Omental fat pad (tissue), 4 donors: ENCODE results near the gene GMCL1. TPM values are rescaled to one million over a fixed set of nuclear protein-coding genes. Genes with fewer than 3 reads are reported as not detected.

ENCODE experiments used
- ATAC-seq: fragments of 150-250 bp; one replicate; pipeline ENCODE4 v1.9.1; 2016; ENCODE audit warnings: mild to moderate bottlenecking, moderate library complexity; ENCODE audit not compliant: low FRiP score
- DNase-seq: peaks from one replicate; pipeline ENCODE4 v3.0.0-alpha.2; 2019; ENCODE audit warnings: low spot score
- CTCF ChIP-seq, 3 donors: fragments of 450-650 bp; IDR thresholded peaks; one replicate each; pipeline ENCODE4 v1.5.1; 2016 to 2017; ENCODE audit warnings: antibody characterized with exemption in 3 of 3, mild to moderate bottlenecking in 3 of 3, moderate library complexity in 2 of 3
- total RNA-seq, 4 donors: library from RNA; depleted of rRNA; stranded (reverse); fragments of >200 nt; gene quantifications; one replicate each; pipeline ENCODE4 v1.1.0, GENCODE V29; 2016

GMCL1 gene, protein sequence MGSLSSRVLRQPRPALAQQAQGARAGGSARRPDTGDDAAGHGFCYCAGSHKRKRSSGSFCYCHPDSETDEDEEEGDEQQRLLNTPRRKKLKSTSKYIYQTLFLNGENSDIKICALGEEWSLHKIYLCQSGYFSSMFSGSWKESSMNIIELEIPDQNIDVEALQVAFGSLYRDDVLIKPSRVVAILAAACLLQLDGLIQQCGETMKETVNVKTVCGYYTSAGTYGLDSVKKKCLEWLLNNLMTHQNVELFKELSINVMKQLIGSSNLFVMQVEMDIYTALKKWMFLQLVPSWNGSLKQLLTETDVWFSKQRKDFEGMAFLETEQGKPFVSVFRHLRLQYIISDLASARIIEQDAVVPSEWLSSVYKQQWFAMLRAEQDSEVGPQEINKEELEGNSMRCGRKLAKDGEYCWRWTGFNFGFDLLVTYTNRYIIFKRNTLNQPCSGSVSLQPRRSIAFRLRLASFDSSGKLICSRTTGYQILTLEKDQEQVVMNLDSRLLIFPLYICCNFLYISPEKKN
- total RNA-seq = 10 to 100 TPM in 3 of 4 donors, 1 to 10 TPM in 1; 9.7 to 41.7 (median 20.4) TPM

GRCh38 chr2:69829256-69830044 is at the start of gene GMCL1:
TSS of gene GMCL1 (plus strand) at chr2:69829660. CDS start at chr2:69829893, 233 bp downstream.
- no peak for TF ChIP-seq CTCF (IDR thresholded peaks at IDR 0.05)
- ATAC-seq (peak; percentile 97), DNase-seq (peak; percentile 93)

GRCh38 chr2:69780921-69781320 is 48.5 kb upstream of the GMCL1 start:
- ATAC-seq (no peak), DNase-seq (no peak)
- TF ChIP-seq CTCF (IDR thresholded peaks at IDR 0.05) = no peak

- ATAC-seq = no peak
- TF ChIP-seq CTCF (IDR thresholded peaks at IDR 0.05) = no peak
- DNase-seq = no peak
These were observed 47.9 kb upstream of the GMCL1 start for GRCh38 chr2:69781321-69782248.

DNA sequence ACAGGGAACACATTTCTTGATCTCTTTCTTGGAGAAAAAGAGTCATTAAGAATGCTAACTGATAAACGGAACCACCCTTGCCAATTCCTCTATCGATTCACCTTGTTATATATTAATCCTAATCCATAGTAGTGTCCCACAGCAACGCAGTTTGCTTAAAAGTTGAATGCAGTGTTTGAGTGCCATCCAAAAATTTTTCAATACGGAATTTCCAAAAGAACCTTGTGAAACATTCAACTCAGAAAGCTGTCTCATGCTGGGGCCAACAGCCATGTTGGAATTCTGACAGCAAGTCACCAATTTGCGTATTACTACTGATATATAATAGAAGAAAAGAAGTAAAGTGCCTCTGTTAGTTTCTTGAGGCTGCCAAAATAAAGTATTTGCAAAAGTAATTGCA is 45.2 kb upstream of the GMCL1 start:
- no peak for ATAC-seq
- no peak for TF ChIP-seq CTCF (IDR thresholded peaks at IDR 0.05)
- DNase-seq = no peak

DNA sequence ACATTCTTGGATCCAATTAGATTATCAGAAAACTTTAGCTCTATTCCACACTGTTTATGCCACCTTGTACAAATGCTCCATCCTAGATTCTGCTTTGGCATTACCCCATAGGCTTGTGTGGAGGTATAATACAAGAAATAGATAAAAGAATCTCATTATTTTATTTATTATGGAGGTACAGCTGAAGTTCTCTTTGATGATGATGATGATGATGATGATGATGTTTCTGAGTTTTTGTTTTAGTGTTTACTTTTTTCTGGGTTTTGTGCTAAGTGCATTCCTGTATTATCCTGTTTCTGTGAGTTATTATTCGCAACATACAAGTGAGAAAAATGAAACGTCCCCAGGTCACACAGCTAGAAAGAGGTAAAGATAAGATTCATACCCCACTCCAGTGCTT is 44.1 kb upstream of the GMCL1 start:
- ATAC-seq = no peak
- TF ChIP-seq CTCF (IDR thresholded peaks at IDR 0.05) = no peak
- DNase-seq = no peak

DNA sequence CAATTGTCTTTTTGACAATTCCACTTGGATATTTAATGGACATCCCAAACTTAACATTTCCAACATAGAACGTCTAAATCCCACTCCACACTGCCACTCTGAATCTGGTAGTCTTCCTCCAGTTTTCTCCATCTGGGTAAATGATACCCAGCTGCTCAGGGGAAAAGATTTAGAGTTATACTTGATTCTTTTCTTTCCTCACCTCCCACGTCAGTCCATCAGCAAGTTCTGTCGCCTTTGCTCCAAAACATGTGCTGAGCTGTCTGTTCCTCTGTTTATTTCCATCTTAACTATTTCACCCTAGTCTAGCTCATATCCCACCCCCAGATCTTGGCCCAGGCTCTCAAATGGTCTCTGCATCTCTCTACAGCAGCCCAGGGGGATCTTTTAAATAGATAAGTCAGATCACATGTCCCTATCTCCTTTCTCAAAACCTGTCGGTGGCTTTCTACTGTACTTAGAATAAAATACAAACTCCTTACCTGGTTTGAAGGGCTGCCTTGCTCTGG is 43.4 kb upstream of the GMCL1 start:
- no peak for DNase-seq
- no peak for TF ChIP-seq CTCF (IDR thresholded peaks at IDR 0.05)
- ATAC-seq = no peak
